ENCODE results near the gene TARBP1. TPM values are rescaled to one million over a fixed set of nuclear protein-coding genes. Genes with fewer than 3 reads are reported as not detected.

Gene TARBP1
- total and polyA plus RNA-seq, 2 of the 8 experiments (the other 6 are each of a cell fraction or from before 2014, with no cell fraction given): 21.9 to 32.3 TPM

DNA sequence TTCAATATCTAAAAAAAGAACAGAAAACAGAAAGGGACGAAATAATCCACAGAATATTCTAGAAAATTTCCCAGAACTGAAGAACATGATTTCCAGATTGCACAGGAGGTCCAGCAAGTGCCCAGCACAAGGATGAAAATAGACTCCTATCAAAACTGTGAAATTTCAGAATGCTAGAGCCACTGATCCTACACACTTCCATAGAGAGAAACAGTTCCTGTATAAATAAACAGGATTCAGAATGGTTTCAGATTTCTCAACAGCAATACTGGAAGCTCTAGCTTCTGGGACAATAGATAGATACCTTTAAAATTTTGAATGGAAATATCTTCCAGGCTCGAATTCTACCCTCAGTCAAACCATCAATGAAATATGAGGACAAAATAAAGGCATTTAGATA, 4.6 kb downstream of the TARBP1 start:
- H3K79me2 ChIP-seq (ENCODE audit: control insufficient read depth in 1 of 2, insufficient read depth in 2 of 2, low read length in 2 of 2): peaks cover 0 to 41% of the 10 kb centered on the region in 2 experiments; a peak in 2 of 4 replicates
- no peaks in the 10 kb centered on the region for H3K27me3 ChIP-seq (replicated peaks in 1 of 4; ENCODE audit: control insufficient read depth in 3 of 4, extremely low read depth in 1 of 4, insufficient read depth in 3 of 4, low read length in 3 of 4)
- no peak overlapping the region for H4K5ac ChIP-seq (ENCODE audit: insufficient read length, low read depth, low read length)
- no peak overlapping the region for H4K8ac ChIP-seq (ENCODE audit: extremely low read depth, insufficient read depth, low read length)
- H3K27ac ChIP-seq (ENCODE audit: low read depth, low read length): no peak overlapping the region
- H3K4me3 ChIP-seq (ENCODE audit: extremely low read depth in 1 of 4, insufficient read depth in 2 of 4, low read depth in 3 of 4, low read length in 4 of 4): no peak overlapping the region
- H4K20me1 ChIP-seq (replicated peaks in 1 of 2; ENCODE audit: control insufficient read depth in 1 of 2, insufficient read depth in 2 of 2, low read length in 2 of 2): no peaks in the 10 kb centered on the region
- no peak overlapping the region for H3K14ac ChIP-seq (ENCODE audit: insufficient read length)
- ChIA-PET POLR2A (ENCODE audit: partially characterized antibody) (no interaction called here), CTCF (ENCODE audit: partially characterized antibody) (no interaction called here)
- TF ChIP-seq RNF2 (IDR thresholded peaks at IDR 0.05; ENCODE audit: borderline replicate concordance, low read depth, low read length, missing control alignments, poor library complexity, severe bottlenecking): no peak
- TF ChIP-seq KDM1A (IDR thresholded peaks at IDR 0.05; ENCODE audit: borderline replicate concordance, low read length): no peak
- TF ChIP-seq, protein P1, sequence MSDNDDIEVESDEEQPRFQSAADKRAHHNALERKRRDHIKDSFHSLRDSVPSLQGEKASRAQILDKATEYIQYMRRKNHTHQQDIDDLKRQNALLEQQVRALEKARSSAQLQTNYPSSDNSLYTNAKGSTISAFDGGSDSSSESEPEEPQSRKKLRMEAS (IDR thresholded peaks at IDR 0.05): no peak
- TF ChIP-seq TAF7 (optimal IDR thresholded peaks at IDR 0.05; ENCODE audit: borderline replicate concordance, low read depth, low read length): no peak
- TF ChIP-seq KDM4A (IDR thresholded peaks at IDR 0.05; ENCODE audit: low read depth, low read length, severe bottlenecking): no peak
- TF ChIP-seq TBP (IDR thresholded peaks at IDR 0.05; ENCODE audit: low read depth, low read length): no peak
- no peak for TF ChIP-seq POLR2A (IDR thresholded peaks at IDR 0.05; ENCODE audit: control extremely low read depth in 1 of 2, low read depth in 2 of 2, low read length in 2 of 2)
- TF ChIP-seq, protein P2, sequence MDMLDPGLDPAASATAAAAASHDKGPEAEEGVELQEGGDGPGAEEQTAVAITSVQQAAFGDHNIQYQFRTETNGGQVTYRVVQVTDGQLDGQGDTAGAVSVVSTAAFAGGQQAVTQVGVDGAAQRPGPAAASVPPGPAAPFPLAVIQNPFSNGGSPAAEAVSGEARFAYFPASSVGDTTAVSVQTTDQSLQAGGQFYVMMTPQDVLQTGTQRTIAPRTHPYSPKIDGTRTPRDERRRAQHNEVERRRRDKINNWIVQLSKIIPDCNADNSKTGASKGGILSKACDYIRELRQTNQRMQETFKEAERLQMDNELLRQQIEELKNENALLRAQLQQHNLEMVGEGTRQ (IDR thresholded peaks at IDR 0.05; ENCODE audit: low read length): no peak
- no peak overlapping the region for H3K18ac ChIP-seq (ENCODE audit: extremely low read depth, low read length)
- no peak overlapping the region for H2BK15ac ChIP-seq (ENCODE audit: low read length)
- H4K91ac ChIP-seq (replicated peaks; ENCODE audit: insufficient read length, low read length): no peak overlapping the region
- WGBS, 2 experiments (ENCODE audit: extremely low coverage in 1 of 2, insufficient coverage in 1 of 2, insufficient read length in 1 of 2, insufficient replicate concordance in 2 of 2, low coverage in 1 of 2, low lambda C conversion rate in 2 of 2, missing lambda C conversion rate in 1 of 2): 86% methylated on average over 2 of the region's 2 CpGs; no CpG with 5 or more reads in 1 of the 2 experiments
- no peak overlapping the region for H2BK12ac ChIP-seq (ENCODE audit: low read depth, low read length)
- H3K4me1 ChIP-seq (replicated peaks in 1 of 4; ENCODE audit: control insufficient read depth in 3 of 4, insufficient read depth in 4 of 4, low read length in 3 of 4): peaks cover 3 to 17% (median 11%) of the 10 kb centered on the region in 4 experiments
- peaks cover 2% of the 10 kb centered on the region; the same call in 1 of the 2 replicates for H3K79me1 ChIP-seq (ENCODE audit: low read depth, low read length)
- no peak overlapping the region for H3K4ac ChIP-seq (replicated peaks; ENCODE audit: insufficient read length, low read depth, low read length)
- no peak for FAIRE-seq
- no peak overlapping the region for H2AFZ ChIP-seq (ENCODE audit: low read length)
- H3K9ac ChIP-seq (replicated peaks in 1 of 4; ENCODE audit: extremely low read depth in 1 of 4, low read depth in 3 of 4, low read length in 3 of 4): no peak overlapping the region
- H3K36me3 ChIP-seq (ENCODE audit: control insufficient read depth in 2 of 4, insufficient read depth in 4 of 4, low read length in 3 of 4): no peaks in the 10 kb centered on the region; a peak in 1 of 8 replicates
- no peak overlapping the region for H2AK5ac ChIP-seq (ENCODE audit: low read depth, low read length)
- H3K56ac ChIP-seq (replicated peaks; ENCODE audit: insufficient read length, low read depth, low read length): no peak overlapping the region
- H2BK20ac ChIP-seq (ENCODE audit: low read length): no peak overlapping the region
- H3K23me2 ChIP-seq (ENCODE audit: low read depth, low read length): peaks cover 6% of the 10 kb centered on the region
- H2BK5ac ChIP-seq (ENCODE audit: low read depth, low read length): no peak overlapping the region
- H3K9me3 ChIP-seq (ENCODE audit: insufficient read depth in 2 of 2, low read depth in 1 of 2, low read length in 1 of 2): no peaks in the 10 kb centered on the region
- no peak overlapping the region for H3K4me2 ChIP-seq (ENCODE audit: insufficient read depth in 1 of 2, low read depth in 2 of 2, low read length in 2 of 2)
- no peak for DNase-seq (ENCODE audit: low read depth in 1 of 2, low spot score in 2 of 2)
- no peak overlapping the region for H2BK120ac ChIP-seq (replicated peaks; ENCODE audit: low read depth, low read length)
- no peak overlapping the region for H3K23ac ChIP-seq (ENCODE audit: insufficient read length)
